Neuronal stem cell (in vitro differentiated cells): ENCODE results near the gene TOGARAM2.

Experiments
- DNase-seq: peaks from one replicate; pipeline ENCODE4 v3.0.0-alpha.2; 2013; ENCODE audit warnings: low spot score
- H2AFZ ChIP-seq: one replicate; pipeline ENCODE4 v1.6.1; 2013; ENCODE audit warnings: mild to moderate bottlenecking, low read length, inconsistent platforms
- H2AK5ac ChIP-seq: 2 replicates; pipeline ENCODE4 v1.6.1; 2013; ENCODE audit warnings: low read depth, mild to moderate bottlenecking, inconsistent platforms, low read length, moderate library complexity, mixed read lengths
- H2BK120ac ChIP-seq: 2 replicates; pipeline ENCODE4 v1.6.1; 2013; ENCODE audit warnings: low read depth, mild to moderate bottlenecking, inconsistent platforms, low read length, moderate library complexity, mixed read lengths
- H2BK12ac ChIP-seq: one replicate; pipeline ENCODE4 v1.6.1; 2013; ENCODE audit warnings: low read length, inconsistent platforms
- H2BK15ac ChIP-seq: 2 replicates; pipeline ENCODE4 v1.6.1; 2013; ENCODE audit warnings: mild to moderate bottlenecking, low read length, inconsistent platforms, mixed read lengths
- H2BK5ac ChIP-seq: one replicate; pipeline ENCODE4 v1.6.1; 2013; ENCODE audit warnings: inconsistent platforms, mild to moderate bottlenecking, low read length, moderate library complexity
- H3K14ac ChIP-seq: one replicate; pipeline ENCODE4 v1.6.1; 2013; ENCODE audit warnings: low read length, inconsistent platforms
- H3K18ac ChIP-seq: 2 replicates; pipeline ENCODE4 v1.6.1; 2013; ENCODE audit warnings: low read length, inconsistent platforms
- H3K23ac ChIP-seq: 2 replicates; pipeline ENCODE4 v1.6.1; 2013; ENCODE audit warnings: low read depth, mild to moderate bottlenecking, mixed read lengths, low read length, inconsistent platforms; ENCODE audit not compliant: poor library complexity
- H3K27ac ChIP-seq: replicated peaks from 3 replicates; pipeline ENCODE4 v1.5.1; 2013; ENCODE audit warnings: low read length, inconsistent platforms
- H3K27me3 ChIP-seq, 3 experiments: 2 replicates each; pipeline ENCODE4 v1.6.1; 2013; ENCODE audit warnings: low read length in 3 of 3, mild to moderate bottlenecking in 2 of 3, inconsistent platforms in 1 of 3, low read depth in 1 of 3, mixed read lengths in 1 of 3, moderate library complexity in 1 of 3; ENCODE audit not compliant: control insufficient read depth in 3 of 3, insufficient read depth in 3 of 3
- H3K36me3 ChIP-seq, 2 donors: replicated peaks in 1 of 2; 2 replicates each; pipeline ENCODE4 v1.6.1; 2013; ENCODE audit warnings: low read length in 2 of 2; ENCODE audit not compliant: control insufficient read depth in 2 of 2, insufficient read depth in 2 of 2
- H3K4ac ChIP-seq: 2 replicates; pipeline ENCODE4 v1.6.1; 2013; ENCODE audit warnings: inconsistent platforms, mild to moderate bottlenecking, low read length, moderate library complexity
- H3K4me1 ChIP-seq, 2 donors: 1 replicate in 1 of 2; 2 replicates in 1 of 2; pipeline ENCODE4 v1.6.1; 2013; ENCODE audit warnings: low read length in 2 of 2, low read depth in 1 of 2; ENCODE audit not compliant: control insufficient read depth in 2 of 2, insufficient read depth in 1 of 2
- H3K4me2 ChIP-seq: one replicate; pipeline ENCODE4 v1.6.1; 2013; ENCODE audit warnings: mild to moderate bottlenecking, low read length, inconsistent platforms; ENCODE audit not compliant: insufficient read depth, poor library complexity, severe bottlenecking
- H3K4me3 ChIP-seq, 2 donors: 2 replicates each; pipeline ENCODE4 v1.5.1; 2013; ENCODE audit warnings: low read length in 2 of 2, mild to moderate bottlenecking in 2 of 2, inconsistent platforms in 1 of 2, moderate library complexity in 1 of 2
- H3K79me1 ChIP-seq: one replicate; pipeline ENCODE4 v1.6.1; 2013; ENCODE audit warnings: low read depth, mild to moderate bottlenecking, inconsistent platforms, low read length, moderate library complexity
- H3K9ac ChIP-seq: one replicate; pipeline ENCODE4 v1.6.1; 2013; ENCODE audit warnings: mild to moderate bottlenecking, low read depth, low read length, inconsistent platforms; ENCODE audit not compliant: poor library complexity
- H3K9me3 ChIP-seq, 2 donors: replicated peaks in 1 of 2; 2 replicates each; pipeline versions ENCODE3 to v1.6.1; 2013; ENCODE audit warnings: low read length in 2 of 2, mild to moderate bottlenecking in 2 of 2, inconsistent platforms in 1 of 2, low read depth in 1 of 2, mixed read lengths in 1 of 2, moderate library complexity in 1 of 2; ENCODE audit not compliant: control insufficient read depth in 2 of 2, insufficient read depth in 1 of 2
- H4K8ac ChIP-seq: one replicate; pipeline ENCODE4 v1.6.1; 2013; ENCODE audit warnings: low read depth, mild to moderate bottlenecking, inconsistent platforms, low read length, moderate library complexity
- H4K91ac ChIP-seq: one replicate; pipeline ENCODE4 v1.6.1; 2013; ENCODE audit warnings: low read length, low read depth, mild to moderate bottlenecking, inconsistent platforms; ENCODE audit not compliant: poor library complexity
- WGBS, 2 donors: extraction: QIAGEN DNeasy Blood & Tissue Kit; methylation state at CpG; one replicate each; pipeline ENCODE4 v1.1.7; 2013; ENCODE audit warnings: missing lambda C conversion rate in 2 of 2, mixed read lengths in 1 of 2; ENCODE audit not compliant: insufficient read length in 2 of 2, insufficient replicate concordance in 1 of 2; ENCODE audit errors: extremely low coverage in 2 of 2; 5-methylcytosine and 5-hydroxymethylcytosine counted together

The TOGARAM2 gene

GRCh38 chr2:28997847-28998735 is 17.0 kb downstream of the TOGARAM2 start:
- H2AK5ac ChIP-seq, result peak overlapping the region; percentile 40
- H3K23ac ChIP-seq, result peak overlapping the region; percentile 3
- H3K9me3 ChIP-seq, result no peaks in the 10 kb centered on the region
- no peak overlapping the region for H3K9ac ChIP-seq
- H3K27me3 ChIP-seq, result peaks cover 0 to 18% (median 0%) of the 10 kb centered on the region in 3 experiments
- WGBS, 2 donors, result no CpG with 5 or more reads among the region's 17 CpGs
- H3K36me3 ChIP-seq, result no peaks in the 10 kb centered on the region
- DNase-seq, result no peak
- no peak overlapping the region for H2AFZ ChIP-seq
- no peak overlapping the region for H3K4me2 ChIP-seq
- H3K27ac ChIP-seq, result no peak overlapping the region
- H2BK120ac ChIP-seq, result no peak overlapping the region
- H4K8ac ChIP-seq, result no peak overlapping the region
- no peak overlapping the region for H3K14ac ChIP-seq
- no peak overlapping the region for H2BK12ac ChIP-seq
- H4K91ac ChIP-seq, result no peak overlapping the region
- no peaks in the 10 kb centered on the region for H3K79me1 ChIP-seq
- no peak overlapping the region for H3K18ac ChIP-seq
- H2BK5ac ChIP-seq, result no peak overlapping the region
- H3K4ac ChIP-seq, result no peak overlapping the region
- peaks cover 0 to 6% of the 10 kb centered on the region in 2 donors for H3K4me1 ChIP-seq
- no peak overlapping the region for H2BK15ac ChIP-seq
- no peak overlapping the region for H3K4me3 ChIP-seq

GRCh38 chr2:29000481-29000880 is 19.4 kb downstream of the TOGARAM2 start:
- peak overlapping the region; percentile 19 for H2AK5ac ChIP-seq
- H2AFZ ChIP-seq, result no peak overlapping the region
- no peak overlapping the region for H2BK120ac ChIP-seq
- H3K14ac ChIP-seq, result no peak overlapping the region
- H3K79me1 ChIP-seq, result no peaks in the 10 kb centered on the region
- H3K36me3 ChIP-seq, result no peaks in the 10 kb centered on the region
- H3K4me2 ChIP-seq, result no peak overlapping the region
- no CpG with 5 or more reads among the region's 7 CpGs for WGBS, 2 donors
- peaks cover 0 to 4% of the 10 kb centered on the region in 2 donors for H3K9me3 ChIP-seq
- no peak overlapping the region for H3K18ac ChIP-seq
- H3K23ac ChIP-seq, result no peak overlapping the region
- no peak overlapping the region for H2BK15ac ChIP-seq
- peaks cover 0 to 6% of the 10 kb centered on the region in 2 donors for H3K4me1 ChIP-seq
- no peak overlapping the region for H3K9ac ChIP-seq
- H3K27ac ChIP-seq, result no peak overlapping the region
- H3K27me3 ChIP-seq, result peaks cover 0 to 7% (median 0%) of the 10 kb centered on the region in 3 experiments
- H2BK5ac ChIP-seq, result no peak overlapping the region
- H2BK12ac ChIP-seq, result no peak overlapping the region
- no peak overlapping the region for H3K4ac ChIP-seq
- DNase-seq, result no peak
- H3K4me3 ChIP-seq, result no peak overlapping the region
- H4K91ac ChIP-seq, result no peak overlapping the region
- no peak overlapping the region for H4K8ac ChIP-seq

- WGBS, 2 donors, result no CpG with 5 or more reads among the region's 5 CpGs
- Histone ChIP-seq H3K9me3 (peaks cover 0 to 6% of the 10 kb centered on the region in 2 donors), H4K8ac (no peak overlapping the region)
These were observed 19.9 kb downstream of the TOGARAM2 start for GRCh38 chr2:29000956-29001355.

GRCh38 chr2:29001806-29002205 is 20.7 kb downstream of the TOGARAM2 start:
- Histone ChIP-seq H3K9me3 (peaks cover 0 to 9% of the 10 kb centered on the region in 2 donors), H2BK120ac (no peak overlapping the region), H3K4me1 (peaks cover 0 to 6% of the 10 kb centered on the region in 2 donors), H2BK15ac (no peak overlapping the region), H3K9ac (no peak overlapping the region), H3K4me3 (no peak overlapping the region), H2AK5ac (no peak overlapping the region), H4K91ac (no peak overlapping the region), H3K79me1 (no peaks in the 10 kb centered on the region), H2BK12ac (no peak overlapping the region), H3K23ac (peak overlapping the region; percentile 52), H3K36me3 (no peaks in the 10 kb centered on the region), H3K4ac (no peak overlapping the region), H3K4me2 (no peak overlapping the region), H2BK5ac (no peak overlapping the region), H4K8ac (no peak overlapping the region), H2AFZ (no peak overlapping the region), H3K27me3 (peaks cover 0 to 7% (median 0%) of the 10 kb centered on the region in 3 experiments), H3K27ac (no peak overlapping the region), H3K14ac (no peak overlapping the region), H3K18ac (no peak overlapping the region)
- WGBS, 2 donors, result no CpG with 5 or more reads among the region's 4 CpGs
- DNase-seq, result no peak

More at GRCh38 chr2:29000956-29001355, 19.9 kb downstream of the TOGARAM2 start:
- Histone ChIP-seq H3K14ac (no peak overlapping the region), H2AFZ (no peak overlapping the region), H3K4me2 (no peak overlapping the region), H3K4ac (no peak overlapping the region), H4K91ac (no peak overlapping the region), H3K27ac (no peak overlapping the region), H2BK120ac (no peak overlapping the region), H3K27me3 (peaks cover 0 to 7% (median 0%) of the 10 kb centered on the region in 3 experiments), H2AK5ac (peak overlapping the region; percentile 19), H3K18ac (peak overlapping the region; percentile 82), H2BK15ac (no peak overlapping the region), H3K23ac (no peak overlapping the region), H2BK5ac (no peak overlapping the region), H3K4me1 (peaks cover 0 to 6% of the 10 kb centered on the region in 2 donors), H3K9ac (no peak overlapping the region), H2BK12ac (no peak overlapping the region), H3K79me1 (no peaks in the 10 kb centered on the region), H3K36me3 (no peaks in the 10 kb centered on the region), H3K4me3 (no peak overlapping the region)
- no peak for DNase-seq
